Osteocyte (in vitro differentiated cells): ENCODE measurements around the gene OCIAD1. TPM values are rescaled to one million over a fixed set of nuclear protein-coding genes. Genes with fewer than 3 reads are reported as not detected.

ENCODE experiments used
- DNase-seq: peaks from one replicate; pipeline ENCODE4 v3.0.0; 2021; ENCODE audit warnings: mixed read lengths; ENCODE audit not compliant: unreplicated experiment; ENCODE audit errors: extremely low spot score
- H3K27ac Mint-ChIP-seq: one replicate; pipeline ENCODE4 v1.8.0; 2021; ENCODE audit warnings: mild to moderate bottlenecking, mixed read lengths; ENCODE audit not compliant: unreplicated experiment
- H3K27me3 Mint-ChIP-seq: one replicate; pipeline ENCODE4 v1.8.0; 2021; ENCODE audit warnings: mixed read lengths; ENCODE audit not compliant: unreplicated experiment
- H3K36me3 Mint-ChIP-seq: one replicate; pipeline ENCODE4 v1.8.0; 2021; ENCODE audit warnings: mixed read lengths; ENCODE audit not compliant: unreplicated experiment
- H3K4me1 Mint-ChIP-seq: one replicate; pipeline ENCODE4 v1.8.0; 2021; ENCODE audit warnings: mixed read lengths; ENCODE audit not compliant: unreplicated experiment
- H3K4me3 Mint-ChIP-seq: one replicate; pipeline ENCODE4 v1.8.0; 2021; ENCODE audit warnings: mild to moderate bottlenecking, moderate library complexity, mixed read lengths; ENCODE audit not compliant: unreplicated experiment
- H3K9me3 Mint-ChIP-seq: one replicate; pipeline ENCODE4 v1.8.0; 2021; ENCODE audit warnings: mixed read lengths; ENCODE audit not compliant: unreplicated experiment
- total RNA-seq: library from RNA; stranded (reverse); gene quantifications from 2 replicates; pipeline ENCODE4 v1.2.1, GENCODE V29; 2021
- TF ChIP-seq, protein P1 (sequence below): fragments of 200-600 bp; sonication (generic); IDR thresholded peaks from 2 replicates; pipeline ENCODE4 v1.5.0; 2021; ENCODE audit warnings: antibody characterized with exemption, mild to moderate bottlenecking, moderate library complexity

The OCIAD1 gene
- total RNA-seq, 1 donor from 2014 or later, result 165 TPM

GRCh38 chr4:48891028-48891619 is 60.2 kb downstream of the OCIAD1 start:
- DNase-seq, result no peak
- H3K27me3 Mint-ChIP-seq, result no peaks in the 10 kb centered on the region
- no peak overlapping the region for H3K27ac Mint-ChIP-seq
- peaks cover 6% of the 10 kb centered on the region for H3K36me3 Mint-ChIP-seq
- TF ChIP-seq, protein P1, sequence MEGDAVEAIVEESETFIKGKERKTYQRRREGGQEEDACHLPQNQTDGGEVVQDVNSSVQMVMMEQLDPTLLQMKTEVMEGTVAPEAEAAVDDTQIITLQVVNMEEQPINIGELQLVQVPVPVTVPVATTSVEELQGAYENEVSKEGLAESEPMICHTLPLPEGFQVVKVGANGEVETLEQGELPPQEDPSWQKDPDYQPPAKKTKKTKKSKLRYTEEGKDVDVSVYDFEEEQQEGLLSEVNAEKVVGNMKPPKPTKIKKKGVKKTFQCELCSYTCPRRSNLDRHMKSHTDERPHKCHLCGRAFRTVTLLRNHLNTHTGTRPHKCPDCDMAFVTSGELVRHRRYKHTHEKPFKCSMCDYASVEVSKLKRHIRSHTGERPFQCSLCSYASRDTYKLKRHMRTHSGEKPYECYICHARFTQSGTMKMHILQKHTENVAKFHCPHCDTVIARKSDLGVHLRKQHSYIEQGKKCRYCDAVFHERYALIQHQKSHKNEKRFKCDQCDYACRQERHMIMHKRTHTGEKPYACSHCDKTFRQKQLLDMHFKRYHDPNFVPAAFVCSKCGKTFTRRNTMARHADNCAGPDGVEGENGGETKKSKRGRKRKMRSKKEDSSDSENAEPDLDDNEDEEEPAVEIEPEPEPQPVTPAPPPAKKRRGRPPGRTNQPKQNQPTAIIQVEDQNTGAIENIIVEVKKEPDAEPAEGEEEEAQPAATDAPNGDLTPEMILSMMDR, result no peak
- no peaks in the 10 kb centered on the region for H3K4me1 Mint-ChIP-seq
- H3K9me3 Mint-ChIP-seq, result peaks cover 11% of the 10 kb centered on the region
- H3K4me3 Mint-ChIP-seq, result no peak overlapping the region

DNA sequence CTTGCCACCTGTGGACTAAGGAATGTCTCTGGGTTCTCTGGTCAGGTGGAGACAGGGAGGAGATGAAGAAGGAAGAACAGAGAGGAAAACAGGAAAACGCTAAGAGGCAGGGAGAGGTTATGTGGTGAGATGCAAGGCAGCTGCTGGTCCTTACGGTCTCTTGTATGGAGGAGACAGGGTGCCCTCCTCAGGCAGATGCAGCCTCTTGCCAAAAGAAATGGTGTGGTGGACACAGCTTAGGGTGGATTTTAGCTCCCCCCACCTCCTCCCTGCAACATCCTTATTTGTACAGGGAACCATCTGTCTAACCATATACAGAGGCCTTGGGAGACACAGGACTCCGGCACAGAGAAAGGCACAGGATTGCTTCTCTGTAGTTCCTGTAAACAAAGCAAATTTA is 66.0 kb downstream of the OCIAD1 start:
- peaks cover 22% of the 10 kb centered on the region for H3K4me1 Mint-ChIP-seq
- H3K27me3 Mint-ChIP-seq, result no peaks in the 10 kb centered on the region
- H3K27ac Mint-ChIP-seq, result no peak overlapping the region
- TF ChIP-seq, protein P1, result no peak
- H3K9me3 Mint-ChIP-seq, result no peaks in the 10 kb centered on the region
- no peak overlapping the region for H3K4me3 Mint-ChIP-seq
- peaks cover 2% of the 10 kb centered on the region for H3K36me3 Mint-ChIP-seq
- DNase-seq, result no peak

DNA sequence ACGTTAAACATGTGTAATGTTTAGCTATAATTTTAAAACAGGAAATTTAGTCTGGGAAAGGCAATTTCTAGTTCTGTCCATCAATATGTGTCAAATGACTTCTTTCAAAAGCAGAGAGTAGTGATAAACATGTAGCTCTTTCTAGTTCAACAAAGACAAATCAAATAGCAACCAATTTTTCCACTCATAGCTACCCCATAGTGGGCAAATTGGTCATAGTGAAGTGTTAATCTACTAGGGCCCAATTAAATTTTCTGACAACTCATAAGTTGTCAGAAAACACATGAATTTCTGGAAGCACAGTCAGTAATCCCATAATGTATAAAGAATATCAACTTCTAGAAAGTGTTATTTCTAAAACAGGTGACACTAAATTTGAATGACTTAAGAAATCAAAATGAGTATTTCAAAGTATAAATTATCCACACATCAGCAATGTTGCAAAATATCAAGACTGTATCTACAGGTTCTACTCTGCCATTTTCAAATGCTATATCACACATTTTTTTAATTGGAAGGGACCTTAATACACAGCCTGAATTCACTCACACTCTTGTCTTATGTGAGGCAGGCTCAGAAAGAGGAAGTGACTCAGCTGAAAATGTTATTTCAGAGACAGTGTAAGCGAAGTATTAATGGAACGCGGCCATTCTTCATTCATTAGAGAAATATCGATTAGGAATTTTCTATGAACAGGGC is 68.0 kb downstream of the OCIAD1 start:
- DNase-seq, result no peak
- H3K27ac Mint-ChIP-seq, result peak overlapping the region; percentile 75
- no peaks in the 10 kb centered on the region for H3K36me3 Mint-ChIP-seq
- H3K27me3 Mint-ChIP-seq, result no peaks in the 10 kb centered on the region
- TF ChIP-seq, protein P1, result no peak
- peak overlapping the region; percentile 0 for H3K4me3 Mint-ChIP-seq
- peaks cover 22% of the 10 kb centered on the region for H3K4me1 Mint-ChIP-seq
- H3K9me3 Mint-ChIP-seq, result no peaks in the 10 kb centered on the region

DNA sequence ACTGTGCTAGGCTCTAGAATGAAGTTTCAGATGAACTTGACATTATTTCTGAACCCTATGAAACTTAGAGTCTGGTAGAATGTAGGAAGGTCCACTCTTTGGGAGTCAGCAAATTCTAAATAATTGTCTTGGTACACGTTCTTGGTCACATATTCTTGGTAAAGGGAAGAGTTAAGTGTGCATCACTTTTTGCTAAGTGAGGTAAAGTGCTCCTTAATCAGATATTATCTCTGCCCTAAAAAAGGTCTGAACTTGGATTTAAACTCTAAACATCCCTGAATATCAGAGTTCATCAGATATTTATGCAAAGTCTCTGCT is 68.5 kb downstream of the OCIAD1 start:
- no peak for DNase-seq
- H3K4me3 Mint-ChIP-seq, result peak overlapping the region; percentile 18
- H3K9me3 Mint-ChIP-seq, result no peaks in the 10 kb centered on the region
- TF ChIP-seq, protein P1, result no peak
- H3K27me3 Mint-ChIP-seq, result no peaks in the 10 kb centered on the region
- H3K36me3 Mint-ChIP-seq, result no peaks in the 10 kb centered on the region
- peak overlapping the region; percentile 75 for H3K27ac Mint-ChIP-seq
- H3K4me1 Mint-ChIP-seq, result peaks cover 23% of the 10 kb centered on the region

DNA sequence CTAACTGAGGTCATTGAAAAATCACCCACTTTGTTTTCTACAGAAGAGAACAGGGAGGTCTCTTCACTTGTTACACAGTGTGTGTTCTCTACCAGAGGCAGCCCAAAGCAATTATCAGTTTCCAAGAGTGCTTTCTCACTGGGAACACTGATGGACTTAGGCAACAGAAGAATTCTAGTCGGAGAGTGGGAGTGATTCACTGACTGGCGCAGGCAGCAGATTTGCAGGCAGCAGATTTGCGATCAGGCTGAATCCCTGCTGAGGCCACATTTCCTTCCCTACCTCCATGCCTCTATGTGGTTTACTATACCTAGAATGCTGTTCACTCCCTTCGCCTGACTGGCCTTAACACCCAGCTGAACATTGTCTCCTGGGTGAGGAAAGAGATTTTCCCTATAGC is 69.1 kb downstream of the OCIAD1 start:
- TF ChIP-seq, protein P1, result no peak
- no peak overlapping the region for H3K4me3 Mint-ChIP-seq
- H3K36me3 Mint-ChIP-seq, result no peaks in the 10 kb centered on the region
- peak overlapping the region; percentile 75 for H3K27ac Mint-ChIP-seq
- DNase-seq, result no peak
- H3K27me3 Mint-ChIP-seq, result no peaks in the 10 kb centered on the region
- H3K9me3 Mint-ChIP-seq, result no peaks in the 10 kb centered on the region
- H3K4me1 Mint-ChIP-seq, result peaks cover 28% of the 10 kb centered on the region
